Brain microvascular endothelial cell (primary cell): ENCODE measurements around the gene STPG2.

Experiments
- DNase-seq: peaks from one replicate; pipeline ENCODE4 v3.0.0-alpha.2; 2020
- H3K27ac ChIP-seq: fragments of 250-450 bp; sonication (Bioruptor Pico); 2 replicates; pipeline ENCODE4 v1.5.1; 2020; ENCODE audit warnings: mild to moderate bottlenecking, moderate library complexity
- H3K27me3 ChIP-seq: fragments of 250-450 bp; sonication (Bioruptor Pico); replicated peaks from 2 replicates; pipeline ENCODE4 v1.5.1; 2020; ENCODE audit warnings: mild to moderate bottlenecking
- H3K36me3 ChIP-seq: fragments of 250-450 bp; sonication (Bioruptor Pico); replicated peaks from 2 replicates; pipeline ENCODE4 v1.5.1; 2020; ENCODE audit warnings: mild to moderate bottlenecking
- H3K4me3 ChIP-seq: 2 replicates; pipeline ENCODE4 v1.5.1; 2011; ENCODE audit warnings: low read depth, mild to moderate bottlenecking, control low read depth, low read length, moderate library complexity
- in situ Hi-C: cut with HindIII; loops from 2 replicates; pipeline ENCODE4 v1.10.0; 2017; ENCODE audit warnings: low sequenced_read_pairs, low pct_ligation_motif_present
- TF ChIP-seq, protein P1 (sequence below): IDR thresholded peaks from 2 replicates; pipeline ENCODE4 v1.5.1; 2011; ENCODE audit warnings: low read depth, mild to moderate bottlenecking, moderate library complexity, low read length, control low read depth, inconsistent platforms; ENCODE audit errors: missing control alignments

The STPG2 gene

DNA sequence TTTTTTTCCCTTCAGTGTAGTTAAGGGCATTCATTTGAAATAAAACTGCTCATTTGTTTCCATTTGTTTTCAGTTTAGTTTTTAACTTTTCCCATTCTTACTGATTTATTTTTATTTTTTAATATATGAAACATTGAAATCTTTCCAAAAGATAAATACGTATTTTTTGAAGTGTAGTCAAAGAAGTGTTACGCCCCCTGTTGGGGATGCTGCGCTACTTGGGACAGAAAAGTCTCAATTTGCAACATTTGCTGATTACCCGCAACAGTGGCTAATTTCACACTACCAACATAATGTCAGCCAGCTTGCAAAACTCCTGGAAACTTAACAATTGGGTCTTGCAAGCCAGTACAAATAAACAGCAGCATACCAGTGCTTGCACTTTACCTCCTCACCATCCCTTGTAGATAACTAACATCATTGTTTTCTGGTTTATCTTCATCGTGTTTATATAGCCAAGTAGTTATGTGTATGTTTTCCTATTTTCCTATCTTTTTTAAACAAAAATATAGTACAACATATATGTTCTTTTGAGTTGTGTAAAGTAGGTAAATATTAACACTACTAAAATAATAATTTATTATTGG lies 158.6 kb downstream of the STPG2 start:
- DNase-seq: no peak
- no peak overlapping the region for H3K4me3 ChIP-seq
- in situ Hi-C loops: no loop called here
- no peaks in the 10 kb centered on the region for H3K27me3 ChIP-seq
- TF ChIP-seq, protein P1, sequence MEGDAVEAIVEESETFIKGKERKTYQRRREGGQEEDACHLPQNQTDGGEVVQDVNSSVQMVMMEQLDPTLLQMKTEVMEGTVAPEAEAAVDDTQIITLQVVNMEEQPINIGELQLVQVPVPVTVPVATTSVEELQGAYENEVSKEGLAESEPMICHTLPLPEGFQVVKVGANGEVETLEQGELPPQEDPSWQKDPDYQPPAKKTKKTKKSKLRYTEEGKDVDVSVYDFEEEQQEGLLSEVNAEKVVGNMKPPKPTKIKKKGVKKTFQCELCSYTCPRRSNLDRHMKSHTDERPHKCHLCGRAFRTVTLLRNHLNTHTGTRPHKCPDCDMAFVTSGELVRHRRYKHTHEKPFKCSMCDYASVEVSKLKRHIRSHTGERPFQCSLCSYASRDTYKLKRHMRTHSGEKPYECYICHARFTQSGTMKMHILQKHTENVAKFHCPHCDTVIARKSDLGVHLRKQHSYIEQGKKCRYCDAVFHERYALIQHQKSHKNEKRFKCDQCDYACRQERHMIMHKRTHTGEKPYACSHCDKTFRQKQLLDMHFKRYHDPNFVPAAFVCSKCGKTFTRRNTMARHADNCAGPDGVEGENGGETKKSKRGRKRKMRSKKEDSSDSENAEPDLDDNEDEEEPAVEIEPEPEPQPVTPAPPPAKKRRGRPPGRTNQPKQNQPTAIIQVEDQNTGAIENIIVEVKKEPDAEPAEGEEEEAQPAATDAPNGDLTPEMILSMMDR: peak; percentile 61
- no peaks in the 10 kb centered on the region for H3K36me3 ChIP-seq
- H3K27ac ChIP-seq: no peak overlapping the region

DNA sequence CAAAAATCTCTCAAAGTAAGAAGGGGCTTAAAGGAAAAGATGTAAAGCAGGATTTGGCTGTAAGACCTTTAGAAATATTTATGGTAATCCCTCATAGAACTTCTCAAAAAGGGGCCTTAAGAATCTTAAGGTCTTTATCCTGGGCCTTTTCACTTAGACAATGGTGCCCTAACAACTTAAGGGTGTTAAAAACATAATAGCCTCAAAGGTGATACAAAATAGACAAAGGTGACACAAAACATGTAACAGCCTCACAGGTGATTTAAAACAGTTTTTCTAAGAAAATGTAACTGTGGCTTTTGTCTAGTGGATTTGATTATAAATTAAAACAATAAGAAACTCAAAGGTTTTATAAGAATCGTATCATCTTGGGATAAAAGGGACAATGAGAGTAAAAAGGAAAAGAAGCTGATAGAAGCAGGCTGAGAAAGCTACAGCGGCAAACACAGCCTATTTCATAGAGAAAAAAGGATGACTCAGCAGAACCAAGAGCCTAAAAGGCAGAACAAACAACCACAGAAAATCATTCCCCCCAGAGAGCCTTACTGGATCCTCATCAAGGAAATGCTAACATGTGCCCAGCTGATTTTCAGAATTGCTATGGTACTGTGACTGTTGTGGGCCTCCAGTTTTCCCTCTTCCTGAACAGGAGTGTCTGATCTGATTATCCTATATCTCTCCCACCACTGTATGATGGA lies 164.3 kb downstream of the STPG2 start:
- no peaks in the 10 kb centered on the region for H3K36me3 ChIP-seq
- H3K27me3 ChIP-seq: no peaks in the 10 kb centered on the region
- H3K4me3 ChIP-seq: no peak overlapping the region
- H3K27ac ChIP-seq: no peak overlapping the region
- no peak for DNase-seq
- in situ Hi-C loops: no loop called here
- TF ChIP-seq, protein P1: no peak

DNA sequence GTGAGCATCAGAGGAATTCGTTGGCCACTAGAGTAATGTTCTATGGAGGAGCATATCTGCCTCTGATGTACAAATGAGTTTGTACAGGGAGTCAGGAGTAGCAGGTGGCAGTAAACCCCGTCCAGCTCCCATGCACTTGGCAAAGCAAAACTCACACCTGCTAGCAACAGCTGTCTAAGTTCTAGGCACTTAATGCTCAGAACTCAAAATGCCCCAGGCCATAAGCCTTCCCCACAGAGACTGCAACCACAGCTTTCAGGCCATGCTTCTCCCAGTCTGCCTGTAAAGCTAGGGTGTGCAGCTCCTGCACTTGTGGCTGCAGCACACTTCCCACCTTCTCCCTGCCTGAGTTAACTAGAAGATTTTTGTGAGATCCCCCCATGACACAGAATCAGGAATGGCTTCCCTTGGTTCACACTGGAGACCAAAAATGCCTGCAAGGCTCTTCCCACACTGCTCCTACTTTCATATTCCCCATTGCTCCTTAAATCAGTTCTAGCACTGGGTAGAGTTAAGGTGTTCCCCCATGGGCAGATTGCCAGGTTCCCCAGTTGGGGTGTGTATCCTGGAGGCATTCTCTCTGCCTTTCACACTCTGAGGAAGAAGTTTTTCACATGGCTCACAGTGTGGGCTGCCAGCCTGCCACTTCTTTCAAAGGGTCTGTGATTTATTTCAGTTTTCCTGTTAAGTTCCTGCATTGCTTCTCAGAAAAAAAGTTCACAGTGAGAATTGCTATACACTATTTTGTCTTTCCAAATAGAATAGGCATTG lies 189.9 kb downstream of the STPG2 start:
- no peak overlapping the region for H3K27ac ChIP-seq
- no peaks in the 10 kb centered on the region for H3K36me3 ChIP-seq
- in situ Hi-C loops: no loop called here
- DNase-seq: no peak
- H3K27me3 ChIP-seq: no peaks in the 10 kb centered on the region
- no peak overlapping the region for H3K4me3 ChIP-seq
- TF ChIP-seq, protein P1: no peak

DNA sequence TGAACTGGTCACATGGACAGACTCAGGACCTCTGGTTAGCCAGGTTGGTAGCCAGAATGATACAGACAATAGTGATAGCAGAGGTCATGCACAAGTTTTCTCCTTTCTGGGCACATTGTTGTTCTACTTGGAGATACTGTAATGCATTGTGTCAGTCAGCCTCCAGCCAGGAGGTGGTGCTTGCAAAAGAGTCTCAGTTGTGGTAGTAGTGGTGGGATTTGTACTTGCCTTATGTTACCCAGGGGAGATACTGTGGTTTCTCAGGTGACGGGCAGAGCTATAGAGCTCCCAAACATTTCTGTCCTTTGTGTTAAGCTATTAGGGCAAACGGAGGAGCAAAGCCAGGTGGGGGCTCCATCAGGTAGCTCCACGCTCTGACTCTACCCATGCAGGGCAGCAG lies 190.5 kb downstream of the STPG2 start:
- in situ Hi-C loops: no loop called here
- Histone ChIP-seq H3K27ac (no peak overlapping the region), H3K27me3 (no peaks in the 10 kb centered on the region), H3K4me3 (no peak overlapping the region), H3K36me3 (no peaks in the 10 kb centered on the region)
- DNase-seq: no peak
- TF ChIP-seq, protein P1: no peak

DNA sequence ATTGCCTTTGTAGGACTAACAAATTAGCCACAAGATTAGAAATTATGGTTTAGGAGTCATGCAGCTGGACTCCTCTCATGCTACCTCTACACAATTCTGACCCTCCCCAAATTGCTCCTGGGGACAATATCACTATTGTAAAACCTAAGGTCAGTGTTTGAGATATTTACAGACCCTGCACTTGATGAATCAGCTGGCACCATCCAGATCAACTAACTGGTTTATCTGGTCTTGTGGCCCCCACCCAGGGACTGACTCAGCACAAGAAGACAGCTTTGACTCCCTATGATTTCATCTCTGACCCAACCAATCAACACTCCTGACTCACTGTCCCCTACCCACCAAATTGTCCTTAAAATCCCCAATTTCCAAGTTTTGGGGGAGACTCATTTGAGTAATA lies 192.4 kb downstream of the STPG2 start:
- Histone ChIP-seq H3K27ac (no peak overlapping the region), H3K36me3 (no peaks in the 10 kb centered on the region), H3K4me3 (no peak overlapping the region), H3K27me3 (no peaks in the 10 kb centered on the region)
- DNase-seq: no peak
- TF ChIP-seq, protein P1: no peak
- in situ Hi-C loops: no loop called here
